HCT116 (cell line): ENCODE measurements around the gene MTUS2.

Source experiments
- CBX3 ChIP-seq: IDR thresholded peaks from 2 replicates; pipeline ENCODE4 v1.6.1; 2012; ENCODE audit warnings: low read depth
- CEBPB ChIP-seq: IDR thresholded peaks from 2 replicates; pipeline ENCODE4 v1.6.1; 2012; ENCODE audit warnings: low read depth
- CTCF ChIP-seq, 3 experiments: fragments of 200-600 bp in 1 of 3; sonication (generic) in 1 of 3; IDR thresholded peaks in 2 of 3; conservative IDR thresholded peaks in 1 of 3; 2 replicates each; pipeline ENCODE4 v1.5.1; 2012 to 2017; ENCODE audit warnings: low read depth in 2 of 3, low read length in 2 of 3, antibody characterized with exemption in 1 of 3, borderline replicate concordance in 1 of 3, control low read depth in 1 of 3, mild to moderate bottlenecking in 1 of 3, mixed read lengths in 1 of 3, mixed run types in 1 of 3, moderate library complexity in 1 of 3; ENCODE audit not compliant: insufficient read depth in 1 of 3
- EGR1 ChIP-seq: IDR thresholded peaks from 2 replicates; pipeline ENCODE4 v1.6.1; 2012; ENCODE audit warnings: low read depth
- EZH2 ChIP-seq: fragments of 200-600 bp; sonication (generic); IDR thresholded peaks from 2 replicates; pipeline ENCODE4 v1.6.1; 2017; ENCODE audit warnings: antibody characterized with exemption, mixed run types
- EZH2phosphoT487 ChIP-seq: fragments of 200-600 bp; IDR thresholded peaks from 2 replicates; pipeline ENCODE4 v1.6.1; 2018; ENCODE audit warnings: antibody characterized with exemption, borderline replicate concordance
- FOSL1 ChIP-seq: IDR thresholded peaks from 2 replicates; pipeline ENCODE4 v1.6.1; 2012; ENCODE audit warnings: low read depth
- POLR2A ChIP-seq: IDR thresholded peaks from 2 replicates; pipeline ENCODE4 v1.7.0; 2011; ENCODE audit warnings: borderline replicate concordance; ENCODE audit not compliant: insufficient read depth, insufficient read length; ENCODE audit errors: extremely low read depth
- POLR2AphosphoS5 ChIP-seq: IDR thresholded peaks from 2 replicates; pipeline ENCODE4 v1.6.1; 2011; ENCODE audit warnings: mild to moderate bottlenecking, low read depth, low read length, moderate library complexity
- YY1 ChIP-seq: IDR thresholded peaks from 2 replicates; pipeline ENCODE4 v1.6.1; 2011; ENCODE audit warnings: low read length, low read depth, moderate library complexity, mild to moderate bottlenecking; ENCODE audit not compliant: insufficient replicate concordance; ENCODE audit errors: extremely low read depth
- ZNF274 ChIP-seq: fragments of 200-500 bp; sonication (Bioruptor generic); IDR thresholded peaks from 2 replicates; pipeline ENCODE4 v1.6.1; 2014; ENCODE audit warnings: mild to moderate bottlenecking, low read depth, low read length, inconsistent platforms
- TF ChIP-seq, protein P1 (sequence below): IDR thresholded peaks from 2 replicates; pipeline ENCODE4 v1.6.1; 2011; ENCODE audit warnings: mild to moderate bottlenecking, low read length, moderate library complexity; ENCODE audit not compliant: insufficient replicate concordance; ENCODE audit errors: extremely low read depth
- TF ChIP-seq, protein P2 (sequence below): IDR thresholded peaks from 2 replicates; pipeline ENCODE4 v1.6.1; 2012

DNA sequence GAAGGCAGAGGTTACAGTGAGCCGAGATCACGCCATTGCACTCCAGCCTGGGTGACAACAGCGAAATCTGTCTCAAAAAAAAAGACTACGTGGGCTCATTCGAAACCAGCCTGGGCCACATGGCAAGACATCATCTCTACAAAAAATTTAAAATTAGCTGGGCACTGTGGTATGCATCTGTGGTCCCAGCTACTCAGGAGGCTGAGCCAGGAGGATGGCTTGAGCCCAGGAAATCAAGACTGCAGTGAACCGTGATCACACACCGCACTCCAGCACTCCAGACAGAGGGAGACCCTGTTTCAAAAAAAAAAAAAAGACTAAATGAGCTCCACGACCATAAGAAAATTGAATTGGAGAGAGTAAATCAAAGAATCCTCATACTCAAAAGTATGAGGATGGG, 722.2 kb downstream of the MTUS2 start:
- TF ChIP-seq POLR2A: no peak
- no peak for TF ChIP-seq EZH2phosphoT487
- TF ChIP-seq YY1: no peak
- TF ChIP-seq, protein P1, sequence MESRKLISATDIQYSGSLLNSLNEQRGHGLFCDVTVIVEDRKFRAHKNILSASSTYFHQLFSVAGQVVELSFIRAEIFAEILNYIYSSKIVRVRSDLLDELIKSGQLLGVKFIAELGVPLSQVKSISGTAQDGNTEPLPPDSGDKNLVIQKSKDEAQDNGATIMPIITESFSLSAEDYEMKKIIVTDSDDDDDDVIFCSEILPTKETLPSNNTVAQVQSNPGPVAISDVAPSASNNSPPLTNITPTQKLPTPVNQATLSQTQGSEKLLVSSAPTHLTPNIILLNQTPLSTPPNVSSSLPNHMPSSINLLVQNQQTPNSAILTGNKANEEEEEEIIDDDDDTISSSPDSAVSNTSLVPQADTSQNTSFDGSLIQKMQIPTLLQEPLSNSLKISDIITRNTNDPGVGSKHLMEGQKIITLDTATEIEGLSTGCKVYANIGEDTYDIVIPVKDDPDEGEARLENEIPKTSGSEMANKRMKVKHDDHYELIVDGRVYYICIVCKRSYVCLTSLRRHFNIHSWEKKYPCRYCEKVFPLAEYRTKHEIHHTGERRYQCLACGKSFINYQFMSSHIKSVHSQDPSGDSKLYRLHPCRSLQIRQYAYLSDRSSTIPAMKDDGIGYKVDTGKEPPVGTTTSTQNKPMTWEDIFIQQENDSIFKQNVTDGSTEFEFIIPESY: no peak
- no peak for TF ChIP-seq CTCF (IDR thresholded peaks at IDR 0.05 in 2 of 3, conservative IDR thresholded peaks at IDR 0.05 in 1 of 3; ENCODE audit: borderline replicate concordance in 1 of 3, insufficient read depth in 1 of 3, low read depth in 2 of 3, low read length in 2 of 3)
- no peak for TF ChIP-seq EZH2
- no peak for TF ChIP-seq FOSL1
- TF ChIP-seq, protein P2, sequence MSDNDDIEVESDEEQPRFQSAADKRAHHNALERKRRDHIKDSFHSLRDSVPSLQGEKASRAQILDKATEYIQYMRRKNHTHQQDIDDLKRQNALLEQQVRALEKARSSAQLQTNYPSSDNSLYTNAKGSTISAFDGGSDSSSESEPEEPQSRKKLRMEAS: no peak
- no peak for TF ChIP-seq CEBPB
- TF ChIP-seq CBX3: no peak
- no peak for TF ChIP-seq POLR2AphosphoS5
- TF ChIP-seq ZNF274: no peak
- TF ChIP-seq EGR1: no peak
